ENCODE results near the gene NSD1.

Gene NSD1

GRCh38 chr5:177099422-177100093, 34.0 kb upstream of the NSD1 start:
- Histone ChIP-seq H3K4me1 (ENCODE audit: control insufficient read depth, insufficient read depth, low read length, poor library complexity, severe bottlenecking) (no peaks in the 10 kb centered on the region), H3K4me3 (ENCODE audit: extremely low read depth, insufficient read depth, low read length, poor library complexity, severe bottlenecking) (no peak overlapping the region)

GRCh38 chr5:177100714-177101121, 32.9 kb upstream of the NSD1 start:
- Histone ChIP-seq H3K4me1 (ENCODE audit: control insufficient read depth, insufficient read depth, low read length, poor library complexity, severe bottlenecking) (no peaks in the 10 kb centered on the region), H3K36me3 (ENCODE audit: control insufficient read depth, insufficient read depth, low read length) (no peaks in the 10 kb centered on the region), H3K4me3 (ENCODE audit: extremely low read depth, insufficient read depth, low read length, poor library complexity, severe bottlenecking) (no peak overlapping the region), H3K27ac (ENCODE audit: low read depth, low read length, severe bottlenecking) (no peak overlapping the region), H3K9me3 (ENCODE audit: control insufficient read depth, low read length) (no peaks in the 10 kb centered on the region)
- WGBS, 2 experiments (ENCODE audit: insufficient coverage in 2 of 2) = 69 to 87% methylated on average over 5 to 6 of the region's 6 CpGs

More at GRCh38 chr5:177099422-177100093, 34.0 kb upstream of the NSD1 start:
- 42 to 55% methylated on average over 7 of the region's 13 CpGs for WGBS, 2 experiments (ENCODE audit: insufficient coverage in 2 of 2)
- Histone ChIP-seq H3K9me3 (ENCODE audit: control insufficient read depth, low read length) (no peaks in the 10 kb centered on the region), H3K36me3 (ENCODE audit: control insufficient read depth, insufficient read depth, low read length) (no peaks in the 10 kb centered on the region), H3K27ac (ENCODE audit: low read depth, low read length, severe bottlenecking) (no peak overlapping the region)

DNA sequence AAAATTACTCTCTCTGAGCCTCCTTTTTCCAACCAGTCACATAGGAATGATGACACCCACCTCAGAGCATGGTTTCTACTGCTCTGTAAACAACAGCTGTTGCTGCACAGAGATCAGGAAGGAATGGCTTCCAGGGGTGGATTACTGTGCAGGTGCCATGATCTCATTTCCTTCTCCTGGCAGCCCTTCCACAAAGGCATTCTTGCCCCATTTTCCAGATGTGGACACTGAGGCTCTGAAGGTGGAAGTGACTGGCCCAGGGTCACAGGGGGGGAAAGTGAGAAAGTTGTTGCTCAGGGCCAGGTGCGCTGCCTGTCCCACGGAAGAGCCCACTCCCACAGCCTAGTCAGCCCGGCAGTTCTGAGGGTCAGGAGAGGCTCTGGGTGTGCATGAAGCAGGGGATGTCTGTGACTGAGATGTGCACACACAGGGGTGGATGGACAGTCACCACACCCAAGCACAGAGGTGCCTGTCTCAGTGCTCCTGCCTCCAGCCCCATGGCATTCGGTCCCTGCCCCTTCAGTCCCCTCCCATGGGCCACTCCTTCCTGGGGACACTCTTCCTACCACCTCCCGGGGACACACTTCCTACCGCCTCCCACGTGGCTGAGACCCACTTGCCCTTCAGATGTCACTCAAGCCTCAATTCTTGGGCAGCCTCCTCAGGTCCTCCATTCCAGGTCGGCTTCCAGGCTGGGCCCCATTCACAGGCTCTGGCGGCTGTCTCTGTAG, 29.9 kb upstream of the NSD1 start:
- WGBS, 2 experiments (ENCODE audit: insufficient coverage in 2 of 2) = 76 to 81% methylated on average over 9 of the region's 9 CpGs
- Histone ChIP-seq H3K4me1 (ENCODE audit: control insufficient read depth, insufficient read depth, low read length, poor library complexity, severe bottlenecking) (no peaks in the 10 kb centered on the region), H3K36me3 (ENCODE audit: control insufficient read depth, insufficient read depth, low read length) (no peaks in the 10 kb centered on the region), H3K27ac (ENCODE audit: low read depth, low read length, severe bottlenecking) (no peak overlapping the region), H3K4me3 (ENCODE audit: extremely low read depth, insufficient read depth, low read length, poor library complexity, severe bottlenecking) (no peak overlapping the region), H3K9me3 (ENCODE audit: control insufficient read depth, low read length) (no peaks in the 10 kb centered on the region)

DNA sequence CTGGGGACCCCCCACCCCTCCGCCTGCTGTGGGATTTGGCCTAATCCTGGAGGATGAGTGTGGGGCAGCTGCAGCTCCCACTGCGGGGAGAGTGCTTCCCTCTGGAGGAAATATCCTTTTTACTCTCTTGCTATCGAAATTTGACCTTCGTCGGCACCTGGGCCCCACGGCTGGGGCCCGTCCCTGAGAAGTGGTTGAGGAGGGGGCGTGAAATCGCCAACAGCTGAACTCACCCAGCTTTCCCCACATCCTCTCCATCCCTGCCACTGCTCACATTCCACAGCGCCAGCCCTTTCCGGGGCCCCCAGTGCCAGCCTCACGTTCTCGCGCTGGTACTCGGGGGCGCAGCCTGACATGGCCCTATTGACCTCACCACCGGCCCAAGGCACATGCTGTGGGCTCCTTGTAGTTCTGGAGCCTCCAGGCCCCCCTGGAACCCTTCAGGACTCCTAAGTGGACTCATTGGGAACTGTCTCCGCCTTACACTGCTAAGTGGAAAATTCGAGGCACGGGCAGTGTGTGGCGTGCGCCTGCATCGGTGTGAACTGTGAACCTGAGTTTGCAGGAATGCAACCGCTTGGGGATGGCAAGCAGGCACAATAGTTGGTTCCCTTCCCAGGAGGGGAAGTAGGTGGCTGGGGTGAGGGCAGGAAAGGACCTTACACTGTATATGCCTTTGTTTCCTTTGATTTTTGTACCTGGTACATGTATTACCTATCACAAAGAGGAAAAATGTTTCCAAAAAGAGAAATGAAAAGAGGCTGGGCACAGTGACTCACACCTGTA, 27.7 kb upstream of the NSD1 start:
- Histone ChIP-seq H3K4me3 (ENCODE audit: extremely low read depth, insufficient read depth, low read length, poor library complexity, severe bottlenecking) (no peak overlapping the region), H3K9me3 (ENCODE audit: control insufficient read depth, low read length) (no peaks in the 10 kb centered on the region)
- 83 to 89% methylated on average over 16 of the region's 24 CpGs for WGBS, 2 experiments (ENCODE audit: insufficient coverage in 2 of 2)

DNA sequence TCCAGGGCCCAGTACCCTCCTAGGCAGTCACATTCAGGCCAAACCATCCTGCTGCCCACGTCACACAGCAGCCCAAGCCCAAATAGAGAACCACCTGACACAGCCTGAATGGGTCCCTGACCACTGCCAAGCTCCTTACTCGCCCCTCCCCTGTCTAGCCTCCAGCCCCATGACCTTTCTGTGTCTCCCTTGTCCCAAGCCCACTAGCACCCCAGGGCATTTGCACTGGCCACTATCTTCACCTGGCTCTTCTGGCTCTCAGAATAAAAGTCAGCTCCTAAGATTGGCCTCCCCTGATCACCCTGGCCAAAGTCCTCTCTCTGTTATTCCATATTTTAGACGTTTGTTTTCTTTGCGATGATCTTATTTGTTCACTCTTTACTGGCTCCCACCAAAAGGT, 26.4 kb upstream of the NSD1 start:
- Histone ChIP-seq H3K9me3 (ENCODE audit: control insufficient read depth, low read length) (no peaks in the 10 kb centered on the region), H3K4me3 (ENCODE audit: extremely low read depth, insufficient read depth, low read length, poor library complexity, severe bottlenecking) (no peak overlapping the region), H3K36me3 (ENCODE audit: control insufficient read depth, insufficient read depth, low read length) (no peaks in the 10 kb centered on the region), H3K27ac (ENCODE audit: low read depth, low read length, severe bottlenecking) (no peak overlapping the region), H3K4me1 (ENCODE audit: control insufficient read depth, insufficient read depth, low read length, poor library complexity, severe bottlenecking) (no peaks in the 10 kb centered on the region)
- 89 to 90% methylated on average over 4 of the region's 4 CpGs for WGBS, 2 experiments (ENCODE audit: insufficient coverage in 2 of 2)

More for the DNA sequence above, 27.7 kb upstream of the NSD1 start:
- Histone ChIP-seq H3K4me1 (ENCODE audit: control insufficient read depth, insufficient read depth, low read length, poor library complexity, severe bottlenecking) (no peaks in the 10 kb centered on the region), H3K36me3 (ENCODE audit: control insufficient read depth, insufficient read depth, low read length) (no peaks in the 10 kb centered on the region), H3K27ac (ENCODE audit: low read depth, low read length, severe bottlenecking) (no peak overlapping the region)

DNA sequence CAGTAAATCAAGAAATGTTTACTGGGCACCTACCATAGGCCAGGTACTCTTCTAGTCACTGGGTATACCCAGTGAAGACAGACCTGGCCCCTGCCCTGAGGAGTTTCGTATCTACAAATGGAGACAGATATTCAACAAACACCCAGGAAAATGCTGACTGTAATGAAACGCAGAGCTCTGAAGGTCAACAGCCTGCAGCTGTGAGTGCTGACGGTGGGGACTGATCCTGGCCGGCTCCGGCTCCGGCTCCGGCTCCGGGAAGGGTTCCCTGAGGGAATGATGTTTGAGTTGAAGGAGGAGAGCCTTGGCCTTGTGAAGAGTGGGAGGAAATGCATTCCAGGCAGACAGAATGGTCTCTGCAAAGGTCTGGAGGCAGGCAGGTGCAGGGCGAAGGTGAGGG, 23.8 kb upstream of the NSD1 start:
- Histone ChIP-seq H3K27ac (ENCODE audit: low read depth, low read length, severe bottlenecking) (no peak overlapping the region), H3K9me3 (ENCODE audit: control insufficient read depth, low read length) (no peaks in the 10 kb centered on the region), H3K36me3 (ENCODE audit: control insufficient read depth, insufficient read depth, low read length) (no peaks in the 10 kb centered on the region), H3K4me1 (ENCODE audit: control insufficient read depth, insufficient read depth, low read length, poor library complexity, severe bottlenecking) (no peaks in the 10 kb centered on the region), H3K4me3 (ENCODE audit: extremely low read depth, insufficient read depth, low read length, poor library complexity, severe bottlenecking) (no peak overlapping the region)
- 94 to 97% methylated on average over 7 to 8 of the region's 9 CpGs for WGBS, 2 experiments (ENCODE audit: insufficient coverage in 2 of 2)

DNA sequence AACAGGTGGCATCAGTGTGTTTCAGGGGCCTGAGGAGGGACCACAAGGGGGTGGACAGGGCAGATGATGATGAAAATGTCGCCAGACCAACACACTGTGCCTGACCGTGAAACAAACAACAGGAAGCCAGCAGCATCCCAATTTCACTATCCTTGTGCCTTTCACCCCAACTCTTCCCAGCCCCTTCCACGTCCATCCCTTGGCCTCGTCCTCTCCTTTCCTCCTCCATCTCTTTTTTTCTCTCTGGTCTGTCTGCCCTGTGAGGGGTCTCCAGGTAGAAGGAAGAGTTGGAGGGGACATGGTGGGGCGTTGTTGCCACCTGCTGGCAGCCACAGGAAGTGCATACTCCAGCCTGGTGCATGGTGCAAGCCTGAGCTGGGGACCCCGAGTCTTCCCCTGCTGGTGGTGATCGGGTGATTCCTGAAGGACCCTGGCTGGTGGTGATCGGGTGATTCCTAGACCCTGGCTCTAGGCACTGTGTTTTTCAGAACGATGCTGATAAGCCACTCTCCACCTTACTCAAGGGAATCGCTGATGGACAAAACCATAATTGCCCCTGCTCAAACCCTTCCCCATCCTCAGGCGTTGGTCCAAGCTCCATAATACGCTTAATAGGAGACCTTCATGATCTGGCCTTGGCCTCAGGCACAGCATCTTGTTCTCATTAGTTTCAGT, 21.7 kb upstream of the NSD1 start:
- Histone ChIP-seq H3K4me1 (ENCODE audit: control insufficient read depth, insufficient read depth, low read length, poor library complexity, severe bottlenecking) (no peaks in the 10 kb centered on the region), H3K36me3 (ENCODE audit: control insufficient read depth, insufficient read depth, low read length) (no peaks in the 10 kb centered on the region), H3K4me3 (ENCODE audit: extremely low read depth, insufficient read depth, low read length, poor library complexity, severe bottlenecking) (no peak overlapping the region), H3K9me3 (ENCODE audit: control insufficient read depth, low read length) (no peaks in the 10 kb centered on the region), H3K27ac (ENCODE audit: low read depth, low read length, severe bottlenecking) (no peak overlapping the region)
- WGBS, 2 experiments (ENCODE audit: insufficient coverage in 2 of 2) = 45 to 47% methylated on average over 10 of the region's 12 CpGs

GRCh38 chr5:177112589-177113220, 20.9 kb upstream of the NSD1 start:
- H3K27ac ChIP-seq (ENCODE audit: low read depth, low read length, severe bottlenecking) = no peak overlapping the region
- H3K4me1 ChIP-seq (ENCODE audit: control insufficient read depth, insufficient read depth, low read length, poor library complexity, severe bottlenecking) = no peaks in the 10 kb centered on the region
- H3K36me3 ChIP-seq (ENCODE audit: control insufficient read depth, insufficient read depth, low read length) = no peaks in the 10 kb centered on the region
- WGBS, 2 experiments (ENCODE audit: insufficient coverage in 2 of 2) = 77 to 100% methylated on average over 2 to 5 of the region's 5 CpGs
- H3K4me3 ChIP-seq (ENCODE audit: extremely low read depth, insufficient read depth, low read length, poor library complexity, severe bottlenecking) = no peak overlapping the region
- no peaks in the 10 kb centered on the region for H3K9me3 ChIP-seq (ENCODE audit: control insufficient read depth, low read length)

DNA sequence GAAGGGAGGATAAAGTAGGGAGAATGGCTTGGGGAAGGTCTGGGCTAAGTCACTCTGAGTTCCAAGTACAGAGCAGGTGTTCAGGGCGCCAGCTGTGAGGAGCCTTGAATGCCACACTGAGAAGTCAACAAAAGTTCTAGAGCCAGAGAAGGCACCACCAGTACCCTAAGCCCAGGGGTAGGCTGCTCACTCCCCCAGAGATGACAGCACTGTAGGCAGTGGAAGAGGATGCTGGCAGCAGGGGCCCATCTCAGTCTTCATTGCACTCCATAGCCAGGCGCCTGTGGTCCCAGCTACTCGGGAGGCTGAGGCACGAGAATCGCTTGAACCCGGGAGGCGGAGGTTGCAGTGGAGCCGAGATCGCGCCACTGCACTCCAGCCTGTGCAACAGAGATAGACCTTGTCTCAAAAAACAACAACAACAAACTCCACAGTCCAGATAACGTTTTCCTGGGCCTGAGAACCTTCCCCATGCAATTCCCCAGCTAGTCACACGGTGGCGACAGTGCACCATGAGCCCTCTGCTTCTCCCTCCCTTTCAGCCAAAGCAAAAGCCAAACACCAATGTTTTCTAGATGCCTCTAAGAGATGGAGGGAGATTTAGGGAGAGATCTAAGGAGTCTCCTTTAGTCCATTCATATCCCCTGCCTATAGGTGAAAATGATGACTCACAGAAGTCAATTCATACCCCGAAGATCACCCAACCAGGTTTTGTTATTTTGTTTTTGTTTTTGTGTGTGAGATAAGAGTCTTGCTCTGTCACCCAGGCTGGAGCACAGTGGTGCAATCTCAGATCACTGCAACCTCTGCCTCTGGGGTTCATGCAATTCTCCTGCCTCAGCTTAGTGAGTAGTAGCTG, 19.8 kb upstream of the NSD1 start:
- H3K27ac ChIP-seq (ENCODE audit: low read depth, low read length, severe bottlenecking) = no peak overlapping the region
- no peak overlapping the region for H3K4me3 ChIP-seq (ENCODE audit: extremely low read depth, insufficient read depth, low read length, poor library complexity, severe bottlenecking)
- WGBS, 2 experiments (ENCODE audit: insufficient coverage in 2 of 2) = 12 to 27% methylated on average over 5 to 10 of the region's 14 CpGs
- no peaks in the 10 kb centered on the region for H3K36me3 ChIP-seq (ENCODE audit: control insufficient read depth, insufficient read depth, low read length)
- H3K9me3 ChIP-seq (ENCODE audit: control insufficient read depth, low read length) = no peaks in the 10 kb centered on the region
- H3K4me1 ChIP-seq (ENCODE audit: control insufficient read depth, insufficient read depth, low read length, poor library complexity, severe bottlenecking) = no peaks in the 10 kb centered on the region
